K562 (cell line): ENCODE results near the gene HSD17B1. TPM values are rescaled to one million over a fixed set of nuclear protein-coding genes. Genes with fewer than 3 reads are reported as not detected.

Experiments used
- ATAC-seq: fragments of 200-7000 bp; cut with Tn5 transposase; 3 replicates; pipeline ENCODE4 v1.9.1; 2020; ENCODE audit warnings: moderate library complexity
- BruUV-seq: library from RNA; stranded (reverse); fragments of 400-500 nt; replicated peaks from 2 replicates; lab custom pipeline; 2021; lab: Mats Ljungman, UMichigan
- CTCF ChIA-PET: fragments of 300-600 bp; formaldehyde crosslinking; extraction: SDS; loops from one replicate; lab custom pipeline; 2021; ENCODE audit warnings: low intra/inter-chr PET ratio; lab: Yijun Ruan, JAX
- POLR2A ChIA-PET: fragments of 300-600, 350-650 bp; sonication (Branson Sonifier 250); formaldehyde crosslinking; extraction: SDS; loops from one replicate; lab custom pipeline; 2021; ENCODE audit warnings: antibody characterized with exemption, inconsistent platforms; lab: Yijun Ruan, JAX
- DNase-seq, 4 experiments: peaks; one replicate each; pipeline versions ENCODE4 v3.0.0 to v3.0.0-alpha.2; 2011 to 2018; ENCODE audit warnings: low spot score in 3 of 4, mixed read lengths in 3 of 4; ENCODE audit errors: extremely low read depth in 1 of 4
- FAIRE-seq: peaks from 2 replicates; lab custom pipeline; 2011; peaks lifted over from hg19 to GRCh38; lab: Jason Lieb, UNC
- H2AFZ ChIP-seq: 2 replicates; pipeline ENCODE4 v1.6.0; 2011; ENCODE audit warnings: low read depth, low read length, control low read depth, inconsistent platforms
- H3K27ac ChIP-seq: fragments of 200-600 bp; 3 replicates; pipeline ENCODE4 v1.8.0; 2011; ENCODE audit warnings: low read depth, mild to moderate bottlenecking, control low read depth, inconsistent platforms, low read length, moderate library complexity, mixed read lengths; ENCODE audit errors: extremely low read depth
- H3K27me3 ChIP-seq, 2 experiments: fragments of 300-600 bp in 1 of 2; 2 replicates in 1 of 2; 3 replicates in 1 of 2; pipeline versions ENCODE4 v1.6.0 to v1.8.0; 2011; ENCODE audit warnings: inconsistent platforms in 2 of 2, low read length in 2 of 2, mild to moderate bottlenecking in 1 of 2, mixed read lengths in 1 of 2, moderate library complexity in 1 of 2; ENCODE audit not compliant: control insufficient read depth in 2 of 2, insufficient read depth in 2 of 2
- H3K36me3 ChIP-seq: fragments of 300-600 bp; 3 replicates; pipeline ENCODE4 v1.8.0; 2011; ENCODE audit warnings: mild to moderate bottlenecking, low read length, inconsistent platforms; ENCODE audit not compliant: control insufficient read depth, insufficient read depth
- H3K4me1 ChIP-seq, 2 experiments: fragments of 200-600 bp in 1 of 2; replicated peaks in 1 of 2; 2 replicates in 1 of 2; 3 replicates in 1 of 2; pipeline versions ENCODE4 v1.5.1 to v1.8.0; 2011; ENCODE audit warnings: inconsistent platforms in 2 of 2, low read length in 2 of 2, mild to moderate bottlenecking in 1 of 2, mixed read lengths in 1 of 2, moderate library complexity in 1 of 2; ENCODE audit not compliant: control insufficient read depth in 2 of 2, insufficient read depth in 2 of 2
- H3K4me2 ChIP-seq: 2 replicates; pipeline ENCODE4 v1.6.1; 2011; ENCODE audit warnings: low read length, control low read depth, inconsistent platforms, mixed read lengths; ENCODE audit not compliant: insufficient read depth
- H3K4me3 ChIP-seq: fragments of 200-600 bp; sonication (generic), shearing (Covaris generic); 2 replicates; pipeline ENCODE4 v1.5.1; 2016; ENCODE audit warnings: control low read depth, inconsistent platforms
- H3K79me2 ChIP-seq: fragments of 200-600 bp; 3 replicates; pipeline ENCODE4 v1.8.0; 2011; ENCODE audit warnings: low read length, inconsistent platforms; ENCODE audit not compliant: control insufficient read depth, insufficient read depth
- H3K9ac ChIP-seq, 2 experiments: 2 replicates each; pipeline versions ENCODE4 v1.6.0 to v1.6.1; 2011; ENCODE audit warnings: low read depth in 2 of 2, low read length in 2 of 2, control low read depth in 1 of 2, inconsistent platforms in 1 of 2, mild to moderate bottlenecking in 1 of 2, mixed read lengths in 1 of 2; ENCODE audit not compliant: insufficient read depth in 1 of 2
- H3K9me1 ChIP-seq: one replicate; pipeline ENCODE4 v1.6.0; 2011; ENCODE audit warnings: inconsistent platforms, mild to moderate bottlenecking, low read length, moderate library complexity; ENCODE audit not compliant: control insufficient read depth, insufficient read depth
- H3K9me3 ChIP-seq: replicated peaks from 2 replicates; pipeline ENCODE4 v1.5.1; 2011; ENCODE audit warnings: low read depth, low read length, inconsistent platforms; ENCODE audit not compliant: control insufficient read depth, insufficient read depth
- H4K20me1 ChIP-seq: replicated peaks from 2 replicates; pipeline ENCODE4 v1.6.1; 2011; ENCODE audit warnings: low read length, inconsistent platforms, mixed read lengths; ENCODE audit not compliant: control insufficient read depth, insufficient read depth
- CHD2 ChIP-seq: IDR thresholded peaks from 2 replicates; pipeline ENCODE4 v1.6.1; 2011; ENCODE audit warnings: low read depth, low read length
- FIP1L1 ChIP-seq: fragments of 200-400 bp; formaldehyde crosslinking; IDR thresholded peaks from 2 replicates; pipeline ENCODE4 v1.6.1; 2018; ENCODE audit warnings: mild to moderate bottlenecking, low read depth, low read length; ENCODE audit not compliant: poor library complexity, severe bottlenecking
- FOXJ2 ChIP-seq: fragments of 200-800 bp; sonication (Bioruptor generic); IDR thresholded peaks from 2 replicates; pipeline ENCODE4 v1.6.1; 2016; ENCODE audit warnings: missing genetic modification characterization, missing compliant biosample characterization
- MBD2 ChIP-seq: sonication (generic); IDR thresholded peaks from 2 replicates; pipeline ENCODE4 v1.6.1; 2016; ENCODE audit warnings: low read depth, borderline replicate concordance
- PHF8 ChIP-seq: fragments of 200-600 bp; sonication (generic); IDR thresholded peaks from 2 replicates; pipeline ENCODE4 v1.6.1; 2012; ENCODE audit warnings: mixed run types, mild to moderate bottlenecking, inconsistent platforms, low read length, moderate library complexity, borderline replicate concordance
- POLR2AphosphoS5 ChIP-seq: IDR thresholded peaks from 2 replicates; pipeline ENCODE4 v1.6.1; 2011; ENCODE audit warnings: mild to moderate bottlenecking, low read depth, low read length, moderate library complexity; ENCODE audit not compliant: control insufficient read depth, insufficient read depth
- RBBP5 ChIP-seq: fragments of 200-600 bp; sonication (generic); IDR thresholded peaks from 2 replicates; pipeline ENCODE4 v1.6.1; 2012; ENCODE audit warnings: borderline replicate concordance, mild to moderate bottlenecking, low read length, control low read depth, inconsistent platforms; ENCODE audit not compliant: insufficient read depth, poor library complexity, severe bottlenecking
- SIN3B ChIP-seq: fragments of 450-650 bp; IDR thresholded peaks from 2 replicates; pipeline ENCODE4 v1.6.1; 2017; ENCODE audit warnings: low read depth, mild to moderate bottlenecking, moderate library complexity
- SMARCC2 ChIP-seq: fragments of 450-650 bp; IDR thresholded peaks from 2 replicates; pipeline ENCODE4 v1.6.1; 2017; ENCODE audit warnings: antibody characterized with exemption, moderate library complexity, mild to moderate bottlenecking, low read depth
- SMC3 ChIP-seq: conservative IDR thresholded peaks from 2 replicates; pipeline ENCODE4 v1.6.1; 2011; ENCODE audit warnings: low read depth, low read length, improper control_type of control experiment; ENCODE audit not compliant: insufficient read depth
- ZC3H4 ChIP-seq: sonication (generic); formaldehyde crosslinking; IDR thresholded peaks from 2 replicates; pipeline ENCODE4 v1.9.0; 2021; ENCODE audit warnings: missing genetic modification reagents, borderline replicate concordance
- ZNF212 ChIP-seq: fragments of 450-650 bp; formaldehyde crosslinking; IDR thresholded peaks from 2 replicates; pipeline ENCODE4 v1.4.0; 2020; ENCODE audit warnings: mild to moderate bottlenecking
- ZNF778 ChIP-seq: fragments of 450-650 bp; formaldehyde crosslinking; IDR thresholded peaks from 2 replicates; pipeline ENCODE4 v1.4.0; 2020; ENCODE audit warnings: mild to moderate bottlenecking, moderate library complexity
- WGBS: fragments of 100-300 bp; shearing (Covaris generic); methylation state at CpG from one replicate; pipeline ENCODE4 v1.1.6; 2016; ENCODE audit warnings: low coverage, mixed read lengths; ENCODE audit not compliant: insufficient coverage; ENCODE audit errors: missing lambda C conversion rate; 5-methylcytosine and 5-hydroxymethylcytosine counted together
- in situ Hi-C: fragments of 300-500 bp; cut with MboI; formaldehyde crosslinking; loops from 4 replicates; pipeline ENCODE4 v1.15.0; 2018; ENCODE audit warnings: inconsistent platforms, mixed read lengths
- intact Hi-C: fragments of 100-400 bp; cut with micrococcal nuclease; formaldehyde crosslinking; loops from 2 replicates; pipeline ENCODE4 v1.14.2; 2022
- polyA plus RNA-seq, 8 experiments: library from polyadenylated mRNA; depleted of rRNA in 4 of 8; stranded (reverse) in 5 of 8; unstranded in 3 of 8; fragments of >200 nt; fragmentation: Nextera tagmentation in 2 of 8; fragmentation: Illumina TruSeq in 1 of 8; extraction: Ambion mirVana in 2 of 8; extraction: Trizol in 1 of 8; gene quantifications; 2 replicates each; pipeline versions ENCODE4 v1.2.1 to v1.2.3, GENCODE V29; 2011 to 2014; ENCODE audit warnings: inconsistent platforms in 1 of 8, missing spikeins in 1 of 8
- total RNA-seq, 7 experiments: library from RNA; depleted of rRNA in 6 of 7; stranded (reverse); fragments of >200 nt in 6 of 7; fragmentation: Illumina TruSeq in 2 of 7; extraction: Trizol in 2 of 7; gene quantifications; 2 replicates each; pipeline versions ENCODE4 v1.2.1 to v1.2.3, GENCODE V29; 2011 to 2021; ENCODE audit warnings: low replicate concordance in 1 of 7
- TF ChIP-seq, protein P1 (sequence below): sonication (generic); formaldehyde crosslinking; IDR thresholded peaks from 2 replicates; pipeline ENCODE4 v1.8.1; 2022; ENCODE audit warnings: missing genetic modification reagents
- TF ChIP-seq, protein P2 (sequence below): fragments of 450-650 bp; IDR thresholded peaks from 2 replicates; pipeline ENCODE4 v1.6.1; 2017; ENCODE audit warnings: antibody characterized with exemption, mild to moderate bottlenecking

HSD17B1 gene
- total and polyA plus RNA-seq, 9 of the 15 experiments (the other 6 are each of a cell fraction or from before 2014, with no cell fraction given): 0.55 to 21.1 (median 3.6) TPM

DNA sequence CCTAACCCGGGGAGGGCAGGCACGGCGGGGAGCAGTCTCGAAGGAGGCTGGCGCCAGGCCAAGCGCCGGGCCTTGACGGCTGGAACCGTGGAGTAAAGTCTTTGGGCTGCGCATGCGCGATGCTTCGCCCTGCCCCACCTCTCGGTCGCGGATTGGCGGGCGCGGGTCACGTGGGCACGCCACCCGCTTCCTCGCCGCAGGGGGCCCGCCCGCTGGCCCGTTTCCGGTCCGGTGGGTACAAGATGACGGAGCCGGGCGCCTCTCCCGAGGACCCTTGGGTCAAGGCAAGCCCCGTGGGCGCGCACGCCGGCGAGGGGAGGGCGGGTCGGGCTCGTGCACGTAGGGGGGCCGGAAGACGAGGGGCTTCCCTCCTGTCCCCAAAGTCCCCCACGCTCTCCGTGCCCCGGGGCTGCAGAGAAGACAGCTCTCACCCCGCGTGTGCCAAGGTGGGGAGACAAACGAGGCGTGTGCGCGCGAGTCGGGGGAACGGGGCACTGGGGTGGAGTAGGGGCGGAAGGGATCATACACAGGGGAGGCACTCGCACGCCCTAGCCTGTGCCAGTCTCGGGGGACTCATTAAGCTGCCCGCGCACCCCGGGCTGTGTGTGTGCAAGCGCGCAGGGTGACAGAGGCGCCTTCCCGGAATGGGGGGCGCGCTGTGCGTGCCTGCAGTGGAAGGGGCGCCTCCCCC, 14.3 kb downstream of the HSD17B1 start, which contains the start of gene MLX:
TSS of gene MLX (plus strand) at position 218 of the 691 bp plus-strand sequence. CDS start at position 243, 25 bp downstream.
- no peaks in the 10 kb centered on the region for H4K20me1 ChIP-seq
- H3K36me3 ChIP-seq: peaks cover 80% of the 10 kb centered on the region
- H3K79me2 ChIP-seq: peaks cover 75% of the 10 kb centered on the region
- H3K4me3 ChIP-seq: peak within 1 kb of the TSS; percentile 82
- intact Hi-C loops: no loop called here
- CTCF ChIA-PET: interaction anchor here (0.6 to 0.7 kb wide), 2 partner anchors 12 to 31 kb away, joined by 3 read pairs; partner anchors contain the start of gene NAGLU
- peak; percentile 90 for FAIRE-seq
- peak within 1 kb of the TSS; percentile 88 to 96 for H3K9ac ChIP-seq
- peak within 1 kb of the TSS; percentile 87 for H2AFZ ChIP-seq
- WGBS: under 1% methylated on average over 63 of the region's 72 CpGs
- no peaks in the 10 kb centered on the region for H3K9me3 ChIP-seq
- peak within 1 kb of the TSS; percentile 88 for H3K4me2 ChIP-seq
- H3K4me1 ChIP-seq: peaks cover 32 to 60% of the 10 kb centered on the region in 2 experiments
- ATAC-seq: peak; percentile 73
- BruUV-seq: TSS peak; percentile 24
- peak within 1 kb of the TSS; percentile 89 for H3K27ac ChIP-seq
- POLR2A ChIA-PET: interaction anchor here (0.6 to 8.3 kb wide), 6 partner anchors 10 to 362 kb away, joined by 3 to 58 read pairs (median 3); partner anchors contain the start of genes BECN1, PSMC3IP and VPS25
- peak; percentile 97 to 100 (median 100) for DNase-seq
- in situ Hi-C loops: no loop called here
- no peaks in the 10 kb centered on the region for H3K9me1 ChIP-seq
- no peaks in the 10 kb centered on the region for H3K27me3 ChIP-seq
- TF ChIP-seq ZNF778 (no peak), SMARCC2 (no peak), SMC3 (no peak), PHF8 (peak; percentile 67; the same call in 1 of the 2 replicates), MBD2 (peak; percentile 39; the same call in 1 of the 2 replicates), FOXJ2 (tag) (no peak), SIN3B (0 out of 2 replicates have a peak, but pooled peaks have one; percentile 16), POLR2AphosphoS5 (peak; percentile 73; the same call in 1 of the 2 replicates), RBBP5 (peak; percentile 53), ZNF212 (CRISPR knock-in tag) (no peak), ZC3H4 (CRISPR knock-in tag) (no peak), CHD2 (peak; percentile 43; the same call in 1 of the 2 replicates), FIP1L1 (peak; percentile 88)
- TF ChIP-seq, protein P1, sequence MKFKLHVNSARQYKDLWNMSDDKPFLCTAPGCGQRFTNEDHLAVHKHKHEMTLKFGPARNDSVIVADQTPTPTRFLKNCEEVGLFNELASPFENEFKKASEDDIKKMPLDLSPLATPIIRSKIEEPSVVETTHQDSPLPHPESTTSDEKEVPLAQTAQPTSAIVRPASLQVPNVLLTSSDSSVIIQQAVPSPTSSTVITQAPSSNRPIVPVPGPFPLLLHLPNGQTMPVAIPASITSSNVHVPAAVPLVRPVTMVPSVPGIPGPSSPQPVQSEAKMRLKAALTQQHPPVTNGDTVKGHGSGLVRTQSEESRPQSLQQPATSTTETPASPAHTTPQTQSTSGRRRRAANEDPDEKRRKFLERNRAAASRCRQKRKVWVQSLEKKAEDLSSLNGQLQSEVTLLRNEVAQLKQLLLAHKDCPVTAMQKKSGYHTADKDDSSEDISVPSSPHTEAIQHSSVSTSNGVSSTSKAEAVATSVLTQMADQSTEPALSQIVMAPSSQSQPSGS (CRISPR knock-in tag): no peak
- TF ChIP-seq, protein P2, sequence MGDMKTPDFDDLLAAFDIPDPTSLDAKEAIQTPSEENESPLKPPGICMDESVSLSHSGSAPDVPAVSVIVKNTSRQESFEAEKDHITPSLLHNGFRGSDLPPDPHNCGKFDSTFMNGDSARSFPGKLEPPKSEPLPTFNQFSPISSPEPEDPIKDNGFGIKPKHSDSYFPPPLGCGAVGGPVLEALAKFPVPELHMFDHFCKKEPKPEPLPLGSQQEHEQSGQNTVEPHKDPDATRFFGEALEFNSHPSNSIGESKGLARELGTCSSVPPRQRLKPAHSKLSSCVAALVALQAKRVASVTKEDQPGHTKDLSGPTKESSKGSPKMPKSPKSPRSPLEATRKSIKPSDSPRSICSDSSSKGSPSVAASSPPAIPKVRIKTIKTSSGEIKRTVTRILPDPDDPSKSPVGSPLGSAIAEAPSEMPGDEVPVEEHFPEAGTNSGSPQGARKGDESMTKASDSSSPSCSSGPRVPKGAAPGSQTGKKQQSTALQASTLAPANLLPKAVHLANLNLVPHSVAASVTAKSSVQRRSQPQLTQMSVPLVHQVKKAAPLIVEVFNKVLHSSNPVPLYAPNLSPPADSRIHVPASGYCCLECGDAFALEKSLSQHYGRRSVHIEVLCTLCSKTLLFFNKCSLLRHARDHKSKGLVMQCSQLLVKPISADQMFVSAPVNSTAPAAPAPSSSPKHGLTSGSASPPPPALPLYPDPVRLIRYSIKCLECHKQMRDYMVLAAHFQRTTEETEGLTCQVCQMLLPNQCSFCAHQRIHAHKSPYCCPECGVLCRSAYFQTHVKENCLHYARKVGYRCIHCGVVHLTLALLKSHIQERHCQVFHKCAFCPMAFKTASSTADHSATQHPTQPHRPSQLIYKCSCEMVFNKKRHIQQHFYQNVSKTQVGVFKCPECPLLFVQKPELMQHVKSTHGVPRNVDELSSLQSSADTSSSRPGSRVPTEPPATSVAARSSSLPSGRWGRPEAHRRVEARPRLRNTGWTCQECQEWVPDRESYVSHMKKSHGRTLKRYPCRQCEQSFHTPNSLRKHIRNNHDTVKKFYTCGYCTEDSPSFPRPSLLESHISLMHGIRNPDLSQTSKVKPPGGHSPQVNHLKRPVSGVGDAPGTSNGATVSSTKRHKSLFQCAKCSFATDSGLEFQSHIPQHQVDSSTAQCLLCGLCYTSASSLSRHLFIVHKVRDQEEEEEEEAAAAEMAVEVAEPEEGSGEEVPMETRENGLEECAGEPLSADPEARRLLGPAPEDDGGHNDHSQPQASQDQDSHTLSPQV: peak; percentile 84; the same call in 1 of the 2 replicates
